K562 (cell line): ENCODE measurements around the gene RABGAP1L. TPM values are rescaled to one million over a fixed set of nuclear protein-coding genes. Genes with fewer than 3 reads are reported as not detected.

Source experiments
- ATAC-seq: fragments of 200-7000 bp; cut with Tn5 transposase; 3 replicates; pipeline ENCODE4 v1.9.1; 2020; ENCODE audit warnings: moderate library complexity
- BruUV-seq: library from RNA; stranded (reverse); fragments of 400-500 nt; replicated peaks from 2 replicates; lab custom pipeline; 2021; lab: Mats Ljungman, UMichigan
- CTCF ChIA-PET: fragments of 300-600 bp; formaldehyde crosslinking; extraction: SDS; loops from one replicate; lab custom pipeline; 2021; ENCODE audit warnings: low intra/inter-chr PET ratio; lab: Yijun Ruan, JAX
- POLR2A ChIA-PET: fragments of 300-600, 350-650 bp; sonication (Branson Sonifier 250); formaldehyde crosslinking; extraction: SDS; loops from one replicate; lab custom pipeline; 2021; ENCODE audit warnings: antibody characterized with exemption, inconsistent platforms; lab: Yijun Ruan, JAX
- DNase-seq, 4 experiments: peaks; one replicate each; pipeline versions ENCODE4 v3.0.0 to v3.0.0-alpha.2; 2011 to 2018; ENCODE audit warnings: low spot score in 3 of 4, mixed read lengths in 3 of 4; ENCODE audit errors: extremely low read depth in 1 of 4
- FAIRE-seq: peaks from 2 replicates; lab custom pipeline; 2011; peaks lifted over from hg19 to GRCh38; lab: Jason Lieb, UNC
- H2AFZ ChIP-seq: 2 replicates; pipeline ENCODE4 v1.6.0; 2011; ENCODE audit warnings: low read depth, low read length, control low read depth, inconsistent platforms
- H3K27ac ChIP-seq: fragments of 200-600 bp; 3 replicates; pipeline ENCODE4 v1.8.0; 2011; ENCODE audit warnings: low read depth, mild to moderate bottlenecking, control low read depth, inconsistent platforms, low read length, moderate library complexity, mixed read lengths; ENCODE audit errors: extremely low read depth
- H3K27me3 ChIP-seq, 2 experiments: fragments of 300-600 bp in 1 of 2; 2 replicates in 1 of 2; 3 replicates in 1 of 2; pipeline versions ENCODE4 v1.6.0 to v1.8.0; 2011; ENCODE audit warnings: inconsistent platforms in 2 of 2, low read length in 2 of 2, mild to moderate bottlenecking in 1 of 2, mixed read lengths in 1 of 2, moderate library complexity in 1 of 2; ENCODE audit not compliant: control insufficient read depth in 2 of 2, insufficient read depth in 2 of 2
- H3K36me3 ChIP-seq: fragments of 300-600 bp; 3 replicates; pipeline ENCODE4 v1.8.0; 2011; ENCODE audit warnings: mild to moderate bottlenecking, low read length, inconsistent platforms; ENCODE audit not compliant: control insufficient read depth, insufficient read depth
- H3K4me1 ChIP-seq, 2 experiments: fragments of 200-600 bp in 1 of 2; replicated peaks in 1 of 2; 2 replicates in 1 of 2; 3 replicates in 1 of 2; pipeline versions ENCODE4 v1.5.1 to v1.8.0; 2011; ENCODE audit warnings: inconsistent platforms in 2 of 2, low read length in 2 of 2, mild to moderate bottlenecking in 1 of 2, mixed read lengths in 1 of 2, moderate library complexity in 1 of 2; ENCODE audit not compliant: control insufficient read depth in 2 of 2, insufficient read depth in 2 of 2
- H3K4me2 ChIP-seq: 2 replicates; pipeline ENCODE4 v1.6.1; 2011; ENCODE audit warnings: low read length, control low read depth, inconsistent platforms, mixed read lengths; ENCODE audit not compliant: insufficient read depth
- H3K4me3 ChIP-seq: fragments of 200-600 bp; sonication (generic), shearing (Covaris generic); 2 replicates; pipeline ENCODE4 v1.5.1; 2016; ENCODE audit warnings: control low read depth, inconsistent platforms
- H3K79me2 ChIP-seq: fragments of 200-600 bp; 3 replicates; pipeline ENCODE4 v1.8.0; 2011; ENCODE audit warnings: low read length, inconsistent platforms; ENCODE audit not compliant: control insufficient read depth, insufficient read depth
- H3K9ac ChIP-seq, 2 experiments: 2 replicates each; pipeline versions ENCODE4 v1.6.0 to v1.6.1; 2011; ENCODE audit warnings: low read depth in 2 of 2, low read length in 2 of 2, control low read depth in 1 of 2, inconsistent platforms in 1 of 2, mild to moderate bottlenecking in 1 of 2, mixed read lengths in 1 of 2; ENCODE audit not compliant: insufficient read depth in 1 of 2
- H3K9me1 ChIP-seq: one replicate; pipeline ENCODE4 v1.6.0; 2011; ENCODE audit warnings: inconsistent platforms, mild to moderate bottlenecking, low read length, moderate library complexity; ENCODE audit not compliant: control insufficient read depth, insufficient read depth
- H3K9me3 ChIP-seq: replicated peaks from 2 replicates; pipeline ENCODE4 v1.5.1; 2011; ENCODE audit warnings: low read depth, low read length, inconsistent platforms; ENCODE audit not compliant: control insufficient read depth, insufficient read depth
- H4K20me1 ChIP-seq: replicated peaks from 2 replicates; pipeline ENCODE4 v1.6.1; 2011; ENCODE audit warnings: low read length, inconsistent platforms, mixed read lengths; ENCODE audit not compliant: control insufficient read depth, insufficient read depth
- C11orf30 ChIP-seq: fragments of 450-650 bp; IDR thresholded peaks from 2 replicates; pipeline ENCODE4 v1.6.1; 2016; ENCODE audit warnings: low read depth, mild to moderate bottlenecking
- GTF3C2 ChIP-seq: IDR thresholded peaks from 3 replicates; pipeline ENCODE4 v1.6.1; 2011; ENCODE audit warnings: borderline replicate concordance, mild to moderate bottlenecking, moderate library complexity; ENCODE audit not compliant: insufficient read length; ENCODE audit errors: extremely low read depth
- KAT2B ChIP-seq: IDR thresholded peaks from one replicate; pipeline ENCODE4 v1.6.1; 2012; ENCODE audit warnings: low read depth, mild to moderate bottlenecking, control low read depth, inconsistent platforms, low read length, moderate library complexity
- MAFF ChIP-seq: IDR thresholded peaks from 2 replicates; pipeline ENCODE4 v1.6.1; 2012; ENCODE audit warnings: low read length, improper control_type of control experiment
- MAFK ChIP-seq: IDR thresholded peaks from 2 replicates; pipeline ENCODE4 v1.6.1; 2011; ENCODE audit warnings: low read length, improper control_type of control experiment
- ZMIZ1 ChIP-seq, 2 experiments: fragments of 150-350 bp in 1 of 2; IDR thresholded peaks; 2 replicates each; pipeline ENCODE4 v1.6.1; 2012 to 2016; ENCODE audit warnings: low read depth in 2 of 2, low read length in 2 of 2, mild to moderate bottlenecking in 1 of 2, moderate library complexity in 1 of 2
- ZNF316 ChIP-seq: fragments of 450-650 bp; IDR thresholded peaks from 2 replicates; pipeline ENCODE4 v1.6.1; 2016
- WGBS: fragments of 100-300 bp; shearing (Covaris generic); methylation state at CpG from one replicate; pipeline ENCODE4 v1.1.6; 2016; ENCODE audit warnings: low coverage, mixed read lengths; ENCODE audit not compliant: insufficient coverage; ENCODE audit errors: missing lambda C conversion rate; 5-methylcytosine and 5-hydroxymethylcytosine counted together
- in situ Hi-C: fragments of 300-500 bp; cut with MboI; formaldehyde crosslinking; loops from 4 replicates; pipeline ENCODE4 v1.15.0; 2018; ENCODE audit warnings: inconsistent platforms, mixed read lengths
- intact Hi-C: fragments of 100-400 bp; cut with micrococcal nuclease; formaldehyde crosslinking; loops from 2 replicates; pipeline ENCODE4 v1.14.2; 2022
- polyA plus RNA-seq, 8 experiments: library from polyadenylated mRNA; depleted of rRNA in 4 of 8; stranded (reverse) in 5 of 8; unstranded in 3 of 8; fragments of >200 nt; fragmentation: Nextera tagmentation in 2 of 8; fragmentation: Illumina TruSeq in 1 of 8; extraction: Ambion mirVana in 2 of 8; extraction: Trizol in 1 of 8; gene quantifications; 2 replicates each; pipeline versions ENCODE4 v1.2.1 to v1.2.3, GENCODE V29; 2011 to 2014; ENCODE audit warnings: inconsistent platforms in 1 of 8, missing spikeins in 1 of 8
- total RNA-seq, 7 experiments: library from RNA; depleted of rRNA in 6 of 7; stranded (reverse); fragments of >200 nt in 6 of 7; fragmentation: Illumina TruSeq in 2 of 7; extraction: Trizol in 2 of 7; gene quantifications; 2 replicates each; pipeline versions ENCODE4 v1.2.1 to v1.2.3, GENCODE V29; 2011 to 2021; ENCODE audit warnings: low replicate concordance in 1 of 7

The RABGAP1L gene
- total and polyA plus RNA-seq, 9 of the 15 experiments (the other 6 are each of a cell fraction or from before 2014, with no cell fraction given): 16.5 to 44.9 (median 26.7) TPM

GRCh38 chr1:174426153-174426552 is 266.8 kb downstream of the RABGAP1L start:
- no peak overlapping the region for H3K27ac ChIP-seq
- no peak for ATAC-seq
- WGBS: 85% methylated on average over 3 of the region's 3 CpGs

More at GRCh38 chr1:174426153-174426552, 266.8 kb downstream of the RABGAP1L start:
- no peak overlapping the region for H2AFZ ChIP-seq
- no peaks in the 10 kb centered on the region for H3K27me3 ChIP-seq
- no peak overlapping the region for H3K9ac ChIP-seq
- H3K9me1 ChIP-seq: no peaks in the 10 kb centered on the region
- intact Hi-C loops (no loop called here), in situ Hi-C loops (no loop called here)
- no peak for FAIRE-seq
- no peaks in the 10 kb centered on the region for H3K36me3 ChIP-seq
- no peak overlapping the region for H3K4me2 ChIP-seq
- CTCF ChIA-PET: no interaction called here
- TF ChIP-seq MAFF (peak; percentile 68; the same call in 1 of the 2 replicates), MAFK (peak; percentile 73), KAT2B (no peak), GTF3C2 (no peak), ZMIZ1 (IDR thresholded peaks at IDR 0.05; ENCODE audit: low read depth in 2 of 2, low read length in 2 of 2) (no peak), C11orf30 (peak; percentile 66), ZNF316 (peak; percentile 83)
- H4K20me1 ChIP-seq: no peaks in the 10 kb centered on the region
- BruUV-seq: no TSS peak
- H3K4me1 ChIP-seq: peaks cover 0 to 8% of the 10 kb centered on the region in 2 experiments; a peak in 2 of 5 replicates
- POLR2A ChIA-PET: no interaction called here
- H3K4me3 ChIP-seq: no peak overlapping the region
- no peak for DNase-seq
- no peaks in the 10 kb centered on the region for H3K9me3 ChIP-seq
- no peaks in the 10 kb centered on the region for H3K79me2 ChIP-seq
